DND-41 (cell line): Measurements from ENCODE around the gene NEURL3.

ENCODE experiments used
- ATAC-seq: fragments of 200-7000 bp; cut with Tn5 transposase; 3 replicates; pipeline ENCODE4 v1.9.1; 2021; ENCODE audit warnings: low read depth; ENCODE audit not compliant: insufficient read depth
- DNase-seq: peaks from one replicate; pipeline ENCODE4 v3.0.0-alpha.2; 2020
- H2AFZ ChIP-seq: 2 replicates; pipeline ENCODE4 v1.6.0; 2012; ENCODE audit warnings: low read depth, low read length
- H3K27ac ChIP-seq: 2 replicates; pipeline ENCODE4 v1.5.1; 2012; ENCODE audit warnings: low read length, inconsistent platforms
- H3K27me3 ChIP-seq: fragments of 200-600 bp; sonication (generic); 2 replicates; pipeline ENCODE4 v1.6.0; 2012; ENCODE audit warnings: low read length, mild to moderate bottlenecking, inconsistent platforms; ENCODE audit not compliant: insufficient read depth, poor library complexity
- H3K36me3 ChIP-seq: 2 replicates; pipeline ENCODE4 v1.5.1; 2012; ENCODE audit warnings: low read length, inconsistent platforms; ENCODE audit not compliant: insufficient read depth
- H3K4me1 ChIP-seq: 2 replicates; pipeline ENCODE4 v1.5.1; 2012; ENCODE audit warnings: mild to moderate bottlenecking, low read length; ENCODE audit not compliant: insufficient read depth
- H3K4me2 ChIP-seq: 2 replicates; pipeline ENCODE4 v1.6.0; 2012; ENCODE audit warnings: mild to moderate bottlenecking, moderate library complexity, low read length, inconsistent platforms; ENCODE audit not compliant: insufficient read depth
- H3K4me3 ChIP-seq, 2 experiments: fragments of 200-600 bp in 1 of 2; shearing (Covaris generic) in 1 of 2; 2 replicates each; pipeline ENCODE4 v1.5.1; 2012 to 2016; ENCODE audit warnings: inconsistent platforms in 2 of 2, low read length in 2 of 2, mild to moderate bottlenecking in 2 of 2, low read depth in 1 of 2, moderate library complexity in 1 of 2
- H3K79me2 ChIP-seq: 2 replicates; pipeline ENCODE4 v1.6.0; 2012; ENCODE audit warnings: low read length, inconsistent platforms; ENCODE audit not compliant: insufficient read depth
- H3K9ac ChIP-seq: 2 replicates; pipeline ENCODE4 v1.6.0; 2012; ENCODE audit warnings: low read depth, mild to moderate bottlenecking, inconsistent platforms, low read length, moderate library complexity
- H3K9me3 ChIP-seq: 2 replicates; pipeline ENCODE4 v1.5.1; 2012; ENCODE audit warnings: low read length, moderate library complexity, mild to moderate bottlenecking, inconsistent platforms; ENCODE audit not compliant: insufficient read depth, severe bottlenecking
- H4K20me1 ChIP-seq: 2 replicates; pipeline ENCODE4 v1.6.0; 2012; ENCODE audit warnings: low read length; ENCODE audit not compliant: insufficient read depth
- EZH2 ChIP-seq: IDR thresholded peaks from 3 replicates; pipeline ENCODE4 v1.6.1; 2012; ENCODE audit warnings: borderline replicate concordance, low read depth, mild to moderate bottlenecking, moderate library complexity, low read length, inconsistent platforms; ENCODE audit not compliant: severe bottlenecking
- TF ChIP-seq, protein P1 (sequence below): IDR thresholded peaks from 2 replicates; pipeline ENCODE4 v1.5.1; 2012; ENCODE audit warnings: borderline replicate concordance, low read length, moderate library complexity, mild to moderate bottlenecking; ENCODE audit not compliant: poor library complexity, severe bottlenecking; ENCODE audit errors: extremely low read depth

NEURL3 gene

DNA sequence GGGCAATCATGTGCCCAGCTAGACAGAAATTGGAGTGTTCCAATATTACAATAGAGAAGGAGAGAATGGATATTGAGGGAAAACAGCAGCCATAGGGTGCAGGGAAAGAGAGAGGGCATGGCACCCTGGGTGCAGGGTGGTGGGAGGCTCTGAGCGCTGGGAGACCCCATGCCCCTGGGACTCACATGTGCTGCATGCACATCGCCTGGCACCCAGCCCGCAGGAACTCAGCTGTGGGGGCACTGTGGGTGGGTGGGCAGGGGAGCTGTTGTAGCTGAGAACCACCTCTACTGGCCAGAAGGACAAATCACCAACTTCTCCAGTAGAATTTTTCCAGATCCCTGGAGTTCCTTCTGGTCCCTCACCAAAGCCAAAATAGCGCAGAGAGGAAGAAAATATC lies 7.2 kb upstream of the NEURL3 start:
- H3K27ac ChIP-seq = no peak overlapping the region
- H3K9me3 ChIP-seq = peaks cover 5% of the 10 kb centered on the region
- H3K4me1 ChIP-seq = peaks cover 8% of the 10 kb centered on the region
- ATAC-seq (no peak), DNase-seq (no peak)
- no peak overlapping the region for H3K9ac ChIP-seq
- H3K4me3 ChIP-seq = no peak overlapping the region
- TF ChIP-seq, protein P1, sequence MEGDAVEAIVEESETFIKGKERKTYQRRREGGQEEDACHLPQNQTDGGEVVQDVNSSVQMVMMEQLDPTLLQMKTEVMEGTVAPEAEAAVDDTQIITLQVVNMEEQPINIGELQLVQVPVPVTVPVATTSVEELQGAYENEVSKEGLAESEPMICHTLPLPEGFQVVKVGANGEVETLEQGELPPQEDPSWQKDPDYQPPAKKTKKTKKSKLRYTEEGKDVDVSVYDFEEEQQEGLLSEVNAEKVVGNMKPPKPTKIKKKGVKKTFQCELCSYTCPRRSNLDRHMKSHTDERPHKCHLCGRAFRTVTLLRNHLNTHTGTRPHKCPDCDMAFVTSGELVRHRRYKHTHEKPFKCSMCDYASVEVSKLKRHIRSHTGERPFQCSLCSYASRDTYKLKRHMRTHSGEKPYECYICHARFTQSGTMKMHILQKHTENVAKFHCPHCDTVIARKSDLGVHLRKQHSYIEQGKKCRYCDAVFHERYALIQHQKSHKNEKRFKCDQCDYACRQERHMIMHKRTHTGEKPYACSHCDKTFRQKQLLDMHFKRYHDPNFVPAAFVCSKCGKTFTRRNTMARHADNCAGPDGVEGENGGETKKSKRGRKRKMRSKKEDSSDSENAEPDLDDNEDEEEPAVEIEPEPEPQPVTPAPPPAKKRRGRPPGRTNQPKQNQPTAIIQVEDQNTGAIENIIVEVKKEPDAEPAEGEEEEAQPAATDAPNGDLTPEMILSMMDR = no peak
- TF ChIP-seq EZH2 = no peak
- H4K20me1 ChIP-seq = no peaks in the 10 kb centered on the region
- H3K79me2 ChIP-seq = no peaks in the 10 kb centered on the region
- no peak overlapping the region for H2AFZ ChIP-seq
- H3K4me2 ChIP-seq = no peak overlapping the region
- H3K27me3 ChIP-seq = peaks cover 3% of the 10 kb centered on the region
- H3K36me3 ChIP-seq = no peaks in the 10 kb centered on the region

DNA sequence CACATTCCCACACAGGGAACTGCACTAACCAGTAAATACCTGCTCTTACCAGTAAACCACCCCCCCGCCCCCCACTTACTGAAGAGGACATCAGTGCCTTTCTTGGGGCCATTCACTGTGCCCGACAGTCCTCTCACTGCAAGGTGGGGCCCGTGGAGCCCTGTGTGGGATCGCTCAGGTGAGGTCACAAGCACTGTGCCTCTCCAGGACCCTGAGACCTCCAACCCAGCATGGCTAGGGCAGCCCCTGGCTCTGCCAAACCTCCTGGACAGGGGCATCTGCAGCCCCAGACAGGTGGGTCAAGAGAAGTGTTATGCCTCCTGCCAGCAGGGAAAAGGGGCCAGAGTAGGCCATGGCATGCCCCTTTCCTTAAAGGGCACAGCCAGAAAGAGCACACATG lies 6.7 kb upstream of the NEURL3 start:
- peaks cover 3% of the 10 kb centered on the region for H3K27me3 ChIP-seq
- TF ChIP-seq, protein P1 = no peak
- TF ChIP-seq EZH2 = no peak
- peaks cover 2% of the 10 kb centered on the region for H3K9me3 ChIP-seq
- DNase-seq (no peak), ATAC-seq (no peak)
- H3K4me1 ChIP-seq = peaks cover 8% of the 10 kb centered on the region
- no peak overlapping the region for H3K4me2 ChIP-seq
- H3K4me3 ChIP-seq = no peak overlapping the region
- no peak overlapping the region for H3K27ac ChIP-seq
- no peaks in the 10 kb centered on the region for H3K36me3 ChIP-seq
- H3K9ac ChIP-seq = no peak overlapping the region
- H3K79me2 ChIP-seq = no peaks in the 10 kb centered on the region
- H2AFZ ChIP-seq = no peak overlapping the region
- no peaks in the 10 kb centered on the region for H4K20me1 ChIP-seq

DNA sequence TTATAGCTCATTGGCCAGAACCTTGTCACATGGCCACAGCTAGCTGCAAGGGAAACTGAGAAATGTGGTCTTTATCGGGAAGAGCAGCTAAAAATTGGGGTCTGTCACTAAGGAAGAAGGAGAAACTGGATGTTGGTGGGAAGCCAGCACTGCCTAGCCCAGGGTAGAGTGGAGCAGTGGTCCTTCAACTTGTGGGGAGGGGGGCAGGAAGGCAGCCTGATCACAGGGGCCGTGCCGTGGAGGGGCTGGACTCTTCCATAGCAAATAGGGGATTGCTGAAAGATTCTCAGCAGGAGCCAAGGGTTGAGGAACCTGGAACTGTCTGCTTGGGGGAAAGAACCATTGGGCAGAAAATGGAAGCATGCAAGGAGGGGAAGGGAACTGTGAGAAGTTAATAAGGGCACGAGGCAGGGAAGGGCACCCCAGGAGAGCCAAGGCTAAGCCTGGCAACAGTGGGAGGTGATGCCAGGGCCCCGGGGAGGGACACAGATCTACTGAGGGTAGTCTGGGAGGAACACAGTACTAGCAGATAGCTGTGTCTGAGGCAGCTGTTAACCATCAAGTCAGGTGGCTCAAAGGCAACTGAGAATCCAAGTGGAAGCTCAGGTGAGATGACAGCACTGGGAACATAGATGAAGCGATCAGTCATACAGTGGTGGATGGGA lies 5.9 kb upstream of the NEURL3 start:
- H3K4me3 ChIP-seq = no peak overlapping the region
- H3K9me3 ChIP-seq = no peaks in the 10 kb centered on the region
- ATAC-seq (no peak), DNase-seq (no peak)
- H4K20me1 ChIP-seq = no peaks in the 10 kb centered on the region; the same call in 1 of the 2 replicates
- H3K36me3 ChIP-seq = no peaks in the 10 kb centered on the region
- TF ChIP-seq, protein P1 = no peak
- TF ChIP-seq EZH2 = no peak
- no peak overlapping the region for H3K27ac ChIP-seq
- peaks cover 3% of the 10 kb centered on the region for H3K27me3 ChIP-seq
- H2AFZ ChIP-seq = no peak overlapping the region
- peaks cover 8% of the 10 kb centered on the region for H3K4me1 ChIP-seq
- H3K9ac ChIP-seq = no peak overlapping the region
- H3K79me2 ChIP-seq = no peaks in the 10 kb centered on the region
- no peak overlapping the region for H3K4me2 ChIP-seq
